ENCODE measurements around the gene NOC2L. TPM values are rescaled to one million over a fixed set of nuclear protein-coding genes. Genes with fewer than 3 reads are reported as not detected.

NOC2L gene
- total and polyA plus RNA-seq, 9 of the 15 experiments (the other 6 are each of a cell fraction or from before 2014, with no cell fraction given), result 4.0 to 410 (median 200) TPM

DNA sequence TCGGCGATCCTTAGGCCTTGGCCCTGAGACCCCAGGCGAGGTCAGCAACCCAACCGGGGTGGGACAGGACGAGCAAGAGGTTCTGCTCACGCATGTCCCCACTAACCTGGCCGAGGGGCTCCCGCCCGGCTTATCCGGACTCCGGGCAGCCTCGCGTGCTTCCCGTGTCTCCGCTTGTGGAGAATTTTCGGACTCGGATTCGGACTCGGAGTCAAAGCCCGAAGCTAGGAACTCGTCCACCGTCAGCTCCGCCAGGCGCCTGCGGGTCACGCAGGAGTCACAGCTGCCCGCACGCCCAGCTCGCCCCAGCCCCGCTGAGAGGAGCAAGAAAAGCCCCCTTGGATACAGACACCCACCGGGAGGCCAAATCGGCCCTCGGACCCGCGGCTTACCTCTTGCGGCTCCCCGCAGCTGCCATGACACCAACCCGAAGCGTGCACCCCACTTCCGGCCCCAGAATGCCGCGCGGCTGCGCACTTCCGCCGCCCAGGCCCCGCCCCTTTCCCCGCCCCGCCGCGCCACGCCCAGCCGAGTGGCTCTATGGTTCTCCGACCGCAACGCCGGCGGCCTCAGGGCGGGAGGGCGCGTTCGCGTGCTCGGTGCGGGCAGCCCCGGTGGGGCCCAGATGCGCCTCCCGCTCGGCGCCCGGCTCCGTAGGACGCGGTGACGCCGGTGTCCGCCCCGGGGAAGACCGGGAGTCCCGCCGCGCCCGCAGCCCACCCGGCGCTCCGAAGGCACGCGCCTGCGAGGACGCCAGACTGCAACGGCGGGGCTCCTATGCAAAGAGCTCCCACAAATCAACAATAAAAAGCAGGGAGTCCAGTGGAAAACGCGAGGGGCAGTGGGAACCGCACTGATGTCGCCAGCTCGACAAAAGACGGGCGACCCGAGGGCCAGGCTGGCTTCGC lies at the start of gene NOC2L (continued):
- TF ChIP-seq GTF3C2 (IDR thresholded peaks at IDR 0.05; ENCODE audit: borderline replicate concordance, extremely low read depth, insufficient read length), result no peak
- TF ChIP-seq VEZF1 (CRISPR knock-in tag; IDR thresholded peaks at IDR 0.05), result peak; percentile 59; the same call in 1 of the 2 replicates
- TF ChIP-seq PML (IDR thresholded peaks at IDR 0.05; ENCODE audit: low read length), result peak; percentile 43; the same call in 1 of the 2 replicates
- TF ChIP-seq PKNOX1 (IDR thresholded peaks at IDR 0.05), result peak; percentile 31; the same call in 1 of the 2 replicates
- no peak for TF ChIP-seq NELFE (IDR thresholded peaks at IDR 0.05; ENCODE audit: insufficient read depth, insufficient read length)
- TF ChIP-seq WHSC1 (IDR thresholded peaks at IDR 0.05; ENCODE audit: low read length), result no peak
- no peak for TF ChIP-seq BRD4 (IDR thresholded peaks at IDR 0.05)
- TF ChIP-seq TAF15 (IDR thresholded peaks at IDR 0.05; ENCODE audit: low read depth, low read length), result no peak
- TF ChIP-seq CC2D1A (IDR thresholded peaks at IDR 0.05), result no peak
- no peak for TF ChIP-seq NFE2L1 (tag; IDR thresholded peaks at IDR 0.05; ENCODE audit: borderline replicate concordance, low read depth)
- no peak for TF ChIP-seq U2AF2 (optimal IDR thresholded peaks at IDR 0.05; ENCODE audit: low read depth, low read length)
- TF ChIP-seq, protein P1, sequence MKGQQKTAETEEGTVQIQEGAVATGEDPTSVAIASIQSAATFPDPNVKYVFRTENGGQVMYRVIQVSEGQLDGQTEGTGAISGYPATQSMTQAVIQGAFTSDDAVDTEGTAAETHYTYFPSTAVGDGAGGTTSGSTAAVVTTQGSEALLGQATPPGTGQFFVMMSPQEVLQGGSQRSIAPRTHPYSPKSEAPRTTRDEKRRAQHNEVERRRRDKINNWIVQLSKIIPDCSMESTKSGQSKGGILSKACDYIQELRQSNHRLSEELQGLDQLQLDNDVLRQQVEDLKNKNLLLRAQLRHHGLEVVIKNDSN (CRISPR knock-in tag; IDR thresholded peaks at IDR 0.05), result 0 out of 2 replicates have a peak, but pooled peaks have one; percentile 27
- TF ChIP-seq FOXK1 (CRISPR knock-in tag; IDR thresholded peaks at IDR 0.05; ENCODE audit: borderline replicate concordance), result 0 out of 2 replicates have a peak, but pooled peaks have one; percentile 48
- TF ChIP-seq BCL6 (CRISPR knock-in tag; IDR thresholded peaks at IDR 0.05), result no peak
- no peak for TF ChIP-seq ETV6 (IDR thresholded peaks at IDR 0.05; ENCODE audit: borderline replicate concordance in 1 of 2, low read depth in 2 of 2, low read length in 1 of 2)
- no peak for TF ChIP-seq ETV6 (CRISPR knock-in tag; IDR thresholded peaks at IDR 0.05; ENCODE audit: borderline replicate concordance)
- TF ChIP-seq ZNF561 (CRISPR knock-in tag; conservative IDR thresholded peaks at IDR 0.05), result no peak
